AG04449 (cell line): Measurements from ENCODE around the gene DNAH12.
"Not testable (repeated sequence)": the region's sequence is repeated elsewhere in the genome, so short reads cannot be mapped to it uniquely, and the experiment has no call there.

Source experiments
- CTCF ChIA-PET: fragments of 350-600 bp; formaldehyde crosslinking; extraction: SDS; loops from one replicate; lab custom pipeline; 2021; ENCODE audit warnings: antibody characterized with exemption; lab: Yijun Ruan, JAX
- POLR2A ChIA-PET: fragments of 400-600, 350-600 bp; formaldehyde crosslinking; extraction: SDS; loops from one replicate; lab custom pipeline; 2020; ENCODE audit warnings: antibody characterized with exemption, inconsistent platforms; lab: Yijun Ruan, JAX
- DNase-seq: peaks from one replicate; pipeline ENCODE4 v3.0.0-alpha.2; 2010; ENCODE audit warnings: low read depth, low spot score
- H3K4me3 ChIP-seq: 2 replicates; pipeline ENCODE4 v1.5.1; 2011; ENCODE audit warnings: low read depth, mild to moderate bottlenecking, control low read depth, low read length
- TF ChIP-seq, protein P1 (sequence below): IDR thresholded peaks from one replicate; pipeline ENCODE4 v1.5.1; 2011; ENCODE audit warnings: mild to moderate bottlenecking, moderate library complexity, low read length, control low read depth, inconsistent platforms; ENCODE audit not compliant: insufficient read depth; ENCODE audit errors: missing control alignments

The DNAH12 gene

DNA sequence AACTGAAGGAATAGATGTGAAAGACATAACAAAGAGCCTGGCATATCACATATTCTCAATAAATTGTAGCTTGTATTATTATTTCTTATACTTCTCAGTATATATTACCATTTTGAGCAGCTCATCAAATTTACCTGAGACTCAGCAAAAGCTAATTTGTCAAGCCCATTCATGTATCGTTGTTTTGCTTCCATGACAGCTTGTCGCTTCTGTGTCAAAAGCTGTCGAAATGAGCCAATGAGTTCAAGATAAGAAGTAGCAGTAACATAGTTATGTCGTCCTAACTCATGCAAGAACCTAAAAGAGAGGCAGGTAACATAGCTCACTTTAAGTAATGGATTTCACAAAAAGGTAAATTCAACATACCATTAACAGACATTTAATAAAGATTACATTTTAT is 157.8 kb downstream of the DNAH12 start:
- POLR2A ChIA-PET: no interaction called here
- H3K4me3 ChIP-seq: no peak overlapping the region
- CTCF ChIA-PET: interaction anchor here (2.9 kb wide), 1 partner anchor 11 kb away, joined by 7 read pairs; no protein-coding TSS in a partner anchor
- no peak for DNase-seq
- TF ChIP-seq, protein P1, sequence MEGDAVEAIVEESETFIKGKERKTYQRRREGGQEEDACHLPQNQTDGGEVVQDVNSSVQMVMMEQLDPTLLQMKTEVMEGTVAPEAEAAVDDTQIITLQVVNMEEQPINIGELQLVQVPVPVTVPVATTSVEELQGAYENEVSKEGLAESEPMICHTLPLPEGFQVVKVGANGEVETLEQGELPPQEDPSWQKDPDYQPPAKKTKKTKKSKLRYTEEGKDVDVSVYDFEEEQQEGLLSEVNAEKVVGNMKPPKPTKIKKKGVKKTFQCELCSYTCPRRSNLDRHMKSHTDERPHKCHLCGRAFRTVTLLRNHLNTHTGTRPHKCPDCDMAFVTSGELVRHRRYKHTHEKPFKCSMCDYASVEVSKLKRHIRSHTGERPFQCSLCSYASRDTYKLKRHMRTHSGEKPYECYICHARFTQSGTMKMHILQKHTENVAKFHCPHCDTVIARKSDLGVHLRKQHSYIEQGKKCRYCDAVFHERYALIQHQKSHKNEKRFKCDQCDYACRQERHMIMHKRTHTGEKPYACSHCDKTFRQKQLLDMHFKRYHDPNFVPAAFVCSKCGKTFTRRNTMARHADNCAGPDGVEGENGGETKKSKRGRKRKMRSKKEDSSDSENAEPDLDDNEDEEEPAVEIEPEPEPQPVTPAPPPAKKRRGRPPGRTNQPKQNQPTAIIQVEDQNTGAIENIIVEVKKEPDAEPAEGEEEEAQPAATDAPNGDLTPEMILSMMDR: no peak

DNA sequence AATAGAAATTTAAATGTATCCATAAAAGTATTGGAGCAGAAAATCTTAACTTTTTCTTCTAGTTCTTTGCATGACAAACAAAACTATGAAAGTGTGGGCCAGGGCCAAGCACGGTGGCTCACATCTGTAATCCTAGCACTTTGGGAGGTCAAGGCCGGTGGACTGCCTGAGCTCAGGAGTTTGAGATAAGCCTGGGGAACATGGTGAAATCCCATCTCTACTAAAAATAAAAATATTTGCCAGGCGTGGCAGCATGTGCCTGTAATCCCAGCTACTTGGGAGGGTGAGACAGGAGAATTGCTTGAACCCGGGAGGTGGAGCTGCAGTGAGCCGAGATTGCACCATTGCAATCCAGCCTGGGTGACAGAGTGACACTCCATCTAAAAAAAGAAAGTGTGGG is 158.6 kb downstream of the DNAH12 start:
- H3K4me3 ChIP-seq: no peak overlapping the region
- DNase-seq: no peak
- CTCF ChIA-PET: no interaction called here
- POLR2A ChIA-PET: no interaction called here
- TF ChIP-seq, protein P1: no peak

DNA sequence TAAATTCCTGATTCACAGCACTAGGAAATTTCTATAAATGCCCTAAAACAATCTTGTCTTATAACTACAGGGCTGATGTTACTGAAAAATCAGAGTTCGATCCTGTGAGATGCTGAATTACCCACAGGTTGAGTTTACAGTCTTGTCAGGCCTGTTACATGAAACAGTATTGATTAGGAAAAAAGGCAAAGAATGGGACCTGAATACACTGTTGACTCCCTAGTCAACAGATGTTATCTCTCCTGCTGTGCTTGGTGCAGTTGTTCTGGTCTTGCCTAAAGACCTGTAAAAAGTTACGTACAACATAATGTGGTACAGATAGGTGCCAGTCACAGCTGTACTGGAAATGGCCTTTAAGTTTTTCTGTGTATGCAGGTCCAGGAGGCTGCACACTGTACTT is 160.3 kb downstream of the DNAH12 start:
- CTCF ChIA-PET: no interaction called here
- POLR2A ChIA-PET: no interaction called here
- TF ChIP-seq, protein P1: no peak
- no peak overlapping the region for H3K4me3 ChIP-seq
- DNase-seq: no peak

DNA sequence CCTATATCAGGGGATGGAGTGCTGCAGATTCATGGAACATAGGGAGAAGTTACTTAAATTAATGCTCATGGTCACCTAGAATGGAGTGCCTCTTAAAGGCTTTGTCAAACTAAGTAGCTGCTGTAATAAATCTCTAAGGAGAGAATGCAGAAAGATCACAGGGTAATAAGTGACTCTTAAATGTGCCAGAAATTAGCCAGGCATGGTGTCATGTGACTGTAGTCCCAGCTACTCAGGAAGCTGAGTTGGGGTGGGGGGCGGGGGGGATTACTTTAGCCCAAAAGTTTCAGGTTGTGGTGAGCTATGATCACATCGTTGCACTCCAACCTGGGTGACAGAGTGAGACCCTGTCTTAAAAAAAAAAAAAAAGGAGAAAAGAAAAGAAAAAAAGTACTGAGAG is 160.7 kb downstream of the DNAH12 start:
- H3K4me3 ChIP-seq: no peak overlapping the region
- CTCF ChIA-PET: interaction anchor here (0.6 to 0.9 kb wide), 2 partner anchors 11 to 14 kb away, joined by 3 read pairs; no protein-coding TSS in a partner anchor
- TF ChIP-seq, protein P1: no peak
- POLR2A ChIA-PET: no interaction called here
- DNase-seq: no peak

DNA sequence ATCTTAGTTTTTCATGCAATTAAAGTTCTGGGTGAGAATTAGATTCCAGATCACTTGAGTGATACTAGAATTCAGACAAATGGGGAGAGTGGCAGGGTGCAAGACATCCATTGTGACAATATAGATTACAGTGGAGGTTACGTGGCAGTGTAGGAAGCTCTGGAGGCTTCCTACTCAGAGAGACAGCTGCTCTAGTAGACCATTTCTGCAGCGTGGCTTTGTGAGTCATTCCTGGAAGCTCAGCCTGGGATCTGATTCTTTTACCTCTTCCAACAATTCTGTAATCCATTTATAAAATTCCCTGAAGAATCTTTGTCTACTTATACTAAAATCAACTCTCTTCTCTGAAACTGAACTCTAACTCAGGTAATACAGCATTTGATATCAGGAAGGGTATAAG is 161.2 kb downstream of the DNAH12 start:
- ChIA-PET POLR2A (no interaction called here), CTCF (interaction anchor here (0.6 to 0.9 kb wide), 2 partner anchors 12 to 15 kb away, joined by 3 read pairs; no protein-coding TSS in a partner anchor)
- H3K4me3 ChIP-seq: no peak overlapping the region
- DNase-seq: no peak
- TF ChIP-seq, protein P1: no peak

DNA sequence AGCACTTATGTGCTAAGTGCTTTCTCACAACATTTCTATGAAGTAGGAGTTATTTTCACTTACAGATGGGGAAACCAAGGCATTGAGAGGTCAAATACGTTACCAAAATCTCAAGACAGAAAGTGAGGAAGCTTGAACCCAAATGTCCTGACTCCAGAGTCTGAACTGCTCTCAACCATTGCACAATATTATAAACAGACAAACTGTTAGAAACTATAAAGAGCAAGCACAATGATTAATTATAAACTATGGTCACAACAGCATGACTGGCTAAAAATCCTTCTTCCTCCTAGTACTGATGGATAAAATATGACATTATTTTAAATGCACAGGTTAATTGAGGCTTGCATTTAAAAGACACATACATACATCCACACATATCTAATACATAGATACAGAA is 173.8 kb downstream of the DNAH12 start:
- CTCF ChIA-PET: no interaction called here
- POLR2A ChIA-PET: no interaction called here
- no peak for DNase-seq
- TF ChIP-seq, protein P1: no peak
- H3K4me3 ChIP-seq: no peak overlapping the region

DNA sequence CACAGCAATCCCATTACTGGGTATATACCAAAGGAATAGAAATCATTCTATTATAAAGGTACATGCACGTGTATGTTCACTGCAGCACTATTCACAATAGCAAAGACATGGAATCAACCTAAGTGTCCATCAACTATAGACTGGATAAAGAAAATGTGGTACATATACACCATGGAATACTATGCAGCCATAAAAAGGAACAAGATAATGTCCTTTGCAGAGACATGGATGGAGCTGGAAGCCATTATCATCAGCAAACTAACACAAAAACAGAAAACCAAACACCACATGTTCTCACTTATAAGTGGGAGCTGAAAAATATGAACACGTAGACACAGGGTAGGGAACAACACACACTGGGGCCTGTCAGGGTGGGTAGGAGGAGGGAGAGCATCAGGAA is 179.1 kb downstream of the DNAH12 start:
- CTCF ChIA-PET: not testable (repeated sequence)

DNA sequence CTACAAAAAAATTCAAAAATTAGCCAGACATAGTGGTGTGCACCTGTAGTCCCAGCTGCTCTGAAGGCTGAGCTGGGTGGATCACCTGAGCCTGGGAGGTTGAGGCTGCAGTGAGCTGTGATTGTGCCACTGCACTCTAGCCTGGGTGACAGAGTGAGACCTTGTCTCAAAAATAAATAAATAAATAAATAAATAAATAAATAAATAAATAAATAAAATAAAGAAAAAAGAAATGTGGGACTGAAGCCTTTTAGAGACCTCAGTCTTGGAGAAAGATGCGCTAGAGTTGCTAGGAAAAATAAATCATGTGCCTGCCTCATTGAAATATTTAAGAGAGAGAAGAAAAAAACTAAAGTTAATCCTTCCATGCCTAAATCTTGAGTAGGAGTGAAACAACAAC is 187.9 kb downstream of the DNAH12 start:
- DNase-seq, H3K4me3 ChIP-seq, CTCF ChIA-PET, POLR2A ChIA-PET: not testable (repeated sequence)

More for the DNA sequence above, 179.1 kb downstream of the DNAH12 start:
- DNase-seq, H3K4me3 ChIP-seq, POLR2A ChIA-PET: not testable (repeated sequence)
